Fibroblast of pulmonary artery (primary cell): ENCODE measurements around the gene PPP1R3A.

ENCODE experiments used
- DNase-seq: peaks from one replicate; pipeline ENCODE4 v3.0.0-alpha.2; 2010; ENCODE audit warnings: low read depth
- H3K4me3 ChIP-seq: replicated peaks from 2 replicates; pipeline ENCODE4 v1.5.1; 2011; ENCODE audit warnings: low read depth, mild to moderate bottlenecking, control low read depth, low read length, moderate library complexity
- TF ChIP-seq, protein P1 (sequence below): IDR thresholded peaks from 2 replicates; pipeline ENCODE4 v1.5.1; 2011; ENCODE audit warnings: mild to moderate bottlenecking, control low read depth, low read length, inconsistent platforms; ENCODE audit errors: missing control alignments

The PPP1R3A gene, protein sequence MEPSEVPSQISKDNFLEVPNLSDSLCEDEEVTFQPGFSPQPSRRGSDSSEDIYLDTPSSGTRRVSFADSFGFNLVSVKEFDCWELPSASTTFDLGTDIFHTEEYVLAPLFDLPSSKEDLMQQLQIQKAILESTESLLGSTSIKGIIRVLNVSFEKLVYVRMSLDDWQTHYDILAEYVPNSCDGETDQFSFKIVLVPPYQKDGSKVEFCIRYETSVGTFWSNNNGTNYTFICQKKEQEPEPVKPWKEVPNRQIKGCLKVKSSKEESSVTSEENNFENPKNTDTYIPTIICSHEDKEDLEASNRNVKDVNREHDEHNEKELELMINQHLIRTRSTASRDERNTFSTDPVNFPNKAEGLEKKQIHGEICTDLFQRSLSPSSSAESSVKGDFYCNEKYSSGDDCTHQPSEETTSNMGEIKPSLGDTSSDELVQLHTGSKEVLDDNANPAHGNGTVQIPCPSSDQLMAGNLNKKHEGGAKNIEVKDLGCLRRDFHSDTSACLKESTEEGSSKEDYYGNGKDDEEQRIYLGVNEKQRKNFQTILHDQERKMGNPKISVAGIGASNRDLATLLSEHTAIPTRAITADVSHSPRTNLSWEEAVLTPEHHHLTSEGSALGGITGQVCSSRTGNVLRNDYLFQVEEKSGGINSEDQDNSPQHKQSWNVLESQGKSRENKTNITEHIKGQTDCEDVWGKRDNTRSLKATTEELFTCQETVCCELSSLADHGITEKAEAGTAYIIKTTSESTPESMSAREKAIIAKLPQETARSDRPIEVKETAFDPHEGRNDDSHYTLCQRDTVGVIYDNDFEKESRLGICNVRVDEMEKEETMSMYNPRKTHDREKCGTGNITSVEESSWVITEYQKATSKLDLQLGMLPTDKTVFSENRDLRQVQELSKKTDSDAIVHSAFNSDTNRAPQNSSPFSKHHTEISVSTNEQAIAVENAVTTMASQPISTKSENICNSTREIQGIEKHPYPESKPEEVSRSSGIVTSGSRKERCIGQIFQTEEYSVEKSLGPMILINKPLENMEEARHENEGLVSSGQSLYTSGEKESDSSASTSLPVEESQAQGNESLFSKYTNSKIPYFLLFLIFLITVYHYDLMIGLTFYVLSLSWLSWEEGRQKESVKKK

DNA sequence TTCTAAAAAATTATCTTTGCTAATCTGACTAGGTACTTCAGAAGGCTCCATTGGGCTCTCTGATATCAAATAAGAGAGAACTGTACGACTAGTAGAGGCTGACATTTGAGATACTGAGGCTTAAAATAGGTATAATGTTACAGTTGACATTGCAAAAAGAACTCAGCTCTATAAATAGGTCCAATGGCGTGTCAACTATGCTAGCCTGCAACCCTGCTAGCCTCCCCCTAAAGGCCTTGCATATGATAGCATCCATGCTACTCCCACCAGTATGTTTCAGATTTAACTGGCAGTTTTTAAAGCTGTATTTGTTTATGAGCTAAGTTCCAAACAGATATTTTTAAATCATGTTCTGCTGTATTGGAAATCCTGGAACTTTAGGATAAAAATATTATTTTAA, at the start of gene PPP1R3A:
PPP1R3A (minus strand) TSS at position 64 of the 400 bp plus-strand sequence; CDS start at position 51, 13 bp downstream.
- DNase-seq = no peak
- TF ChIP-seq, protein P1, sequence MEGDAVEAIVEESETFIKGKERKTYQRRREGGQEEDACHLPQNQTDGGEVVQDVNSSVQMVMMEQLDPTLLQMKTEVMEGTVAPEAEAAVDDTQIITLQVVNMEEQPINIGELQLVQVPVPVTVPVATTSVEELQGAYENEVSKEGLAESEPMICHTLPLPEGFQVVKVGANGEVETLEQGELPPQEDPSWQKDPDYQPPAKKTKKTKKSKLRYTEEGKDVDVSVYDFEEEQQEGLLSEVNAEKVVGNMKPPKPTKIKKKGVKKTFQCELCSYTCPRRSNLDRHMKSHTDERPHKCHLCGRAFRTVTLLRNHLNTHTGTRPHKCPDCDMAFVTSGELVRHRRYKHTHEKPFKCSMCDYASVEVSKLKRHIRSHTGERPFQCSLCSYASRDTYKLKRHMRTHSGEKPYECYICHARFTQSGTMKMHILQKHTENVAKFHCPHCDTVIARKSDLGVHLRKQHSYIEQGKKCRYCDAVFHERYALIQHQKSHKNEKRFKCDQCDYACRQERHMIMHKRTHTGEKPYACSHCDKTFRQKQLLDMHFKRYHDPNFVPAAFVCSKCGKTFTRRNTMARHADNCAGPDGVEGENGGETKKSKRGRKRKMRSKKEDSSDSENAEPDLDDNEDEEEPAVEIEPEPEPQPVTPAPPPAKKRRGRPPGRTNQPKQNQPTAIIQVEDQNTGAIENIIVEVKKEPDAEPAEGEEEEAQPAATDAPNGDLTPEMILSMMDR = no peak
- no peak within 1 kb of the TSS for H3K4me3 ChIP-seq

DNA sequence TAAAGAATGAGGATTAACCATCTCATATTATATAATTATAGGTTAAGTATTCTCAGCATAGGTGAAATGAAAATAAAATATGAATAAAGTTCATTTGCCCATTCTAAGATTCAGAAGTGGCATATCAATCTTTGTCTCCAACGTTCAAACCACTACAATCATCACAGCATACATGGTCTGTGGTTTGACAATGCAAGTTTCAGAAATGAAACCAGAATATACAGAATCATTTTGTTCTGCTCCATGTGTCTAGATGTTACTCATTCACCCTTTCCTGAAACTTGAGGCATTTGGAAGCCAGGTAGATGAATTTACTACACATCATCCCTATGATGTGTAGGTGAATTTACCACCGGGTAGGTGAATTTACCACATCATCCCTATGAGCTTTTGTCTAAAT, 44.5 kb upstream of the PPP1R3A start:
- TF ChIP-seq, protein P1 = no peak
- DNase-seq = no peak
- H3K4me3 ChIP-seq = no peak overlapping the region

DNA sequence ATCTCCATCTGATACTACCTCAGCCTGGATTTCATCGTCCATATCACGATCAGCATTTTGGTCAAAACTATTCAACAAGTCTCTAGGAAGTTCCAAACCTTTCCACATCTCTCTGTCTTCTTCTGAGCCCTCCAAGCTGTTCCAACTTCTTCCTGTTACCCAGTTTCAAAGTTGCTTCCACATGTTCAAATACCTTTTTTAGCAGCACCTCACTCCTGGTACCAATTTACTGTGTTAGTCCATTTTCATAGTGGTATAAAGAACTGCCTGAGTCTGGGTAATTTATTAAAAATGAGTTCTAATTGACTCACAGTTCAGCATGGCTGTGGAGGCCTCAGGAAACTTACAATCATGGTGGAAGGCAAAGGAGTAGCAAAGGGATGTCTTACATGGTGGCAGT, 41.1 kb upstream of the PPP1R3A start:
- TF ChIP-seq, protein P1 = no peak
- H3K4me3 ChIP-seq = no peak overlapping the region
- DNase-seq = no peak

DNA sequence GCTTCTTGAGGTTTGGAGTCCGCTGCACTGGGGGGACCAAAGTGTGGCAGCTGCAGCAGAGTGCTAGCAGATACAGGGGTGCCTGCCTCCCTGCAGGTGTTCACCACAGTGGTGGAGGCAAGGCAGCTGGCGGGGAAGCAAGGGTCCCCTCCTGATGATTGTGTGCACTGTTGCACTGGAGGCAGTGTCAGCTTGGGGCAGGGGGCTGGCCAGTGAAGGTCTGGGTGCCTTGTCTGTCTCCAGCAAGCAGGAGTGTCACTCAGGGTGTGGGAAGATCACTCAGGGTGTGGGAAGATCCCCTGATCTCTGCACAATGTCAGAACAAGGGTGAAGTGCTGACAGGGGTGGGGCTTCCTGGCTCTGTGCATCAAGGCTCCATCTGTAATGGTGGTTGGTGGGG, 36.3 kb upstream of the PPP1R3A start:
- TF ChIP-seq, protein P1 = no peak
- no peak overlapping the region for H3K4me3 ChIP-seq

DNA sequence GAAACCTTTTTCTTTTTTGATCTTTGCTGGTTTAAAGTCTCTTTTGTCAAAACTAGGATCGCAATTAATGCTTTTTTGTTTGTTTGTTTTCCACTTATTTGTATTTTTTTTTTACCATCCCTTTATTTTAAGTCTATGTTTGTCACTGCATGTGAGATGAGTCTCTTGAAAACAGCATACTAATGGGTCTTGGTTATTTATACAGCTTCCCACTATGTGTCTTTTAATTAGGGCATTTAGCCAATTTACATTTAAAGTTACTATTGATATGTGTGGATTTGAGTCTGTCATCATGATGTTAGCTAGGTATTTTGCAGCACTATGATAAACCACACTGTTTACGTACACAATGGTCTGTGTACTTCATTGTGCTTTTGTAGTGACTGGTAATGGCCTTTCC, 34.7 kb upstream of the PPP1R3A start:
- TF ChIP-seq, protein P1 = no peak
- DNase-seq = no peak

More for the DNA sequence above, 36.3 kb upstream of the PPP1R3A start:
- DNase-seq = no peak

DNA sequence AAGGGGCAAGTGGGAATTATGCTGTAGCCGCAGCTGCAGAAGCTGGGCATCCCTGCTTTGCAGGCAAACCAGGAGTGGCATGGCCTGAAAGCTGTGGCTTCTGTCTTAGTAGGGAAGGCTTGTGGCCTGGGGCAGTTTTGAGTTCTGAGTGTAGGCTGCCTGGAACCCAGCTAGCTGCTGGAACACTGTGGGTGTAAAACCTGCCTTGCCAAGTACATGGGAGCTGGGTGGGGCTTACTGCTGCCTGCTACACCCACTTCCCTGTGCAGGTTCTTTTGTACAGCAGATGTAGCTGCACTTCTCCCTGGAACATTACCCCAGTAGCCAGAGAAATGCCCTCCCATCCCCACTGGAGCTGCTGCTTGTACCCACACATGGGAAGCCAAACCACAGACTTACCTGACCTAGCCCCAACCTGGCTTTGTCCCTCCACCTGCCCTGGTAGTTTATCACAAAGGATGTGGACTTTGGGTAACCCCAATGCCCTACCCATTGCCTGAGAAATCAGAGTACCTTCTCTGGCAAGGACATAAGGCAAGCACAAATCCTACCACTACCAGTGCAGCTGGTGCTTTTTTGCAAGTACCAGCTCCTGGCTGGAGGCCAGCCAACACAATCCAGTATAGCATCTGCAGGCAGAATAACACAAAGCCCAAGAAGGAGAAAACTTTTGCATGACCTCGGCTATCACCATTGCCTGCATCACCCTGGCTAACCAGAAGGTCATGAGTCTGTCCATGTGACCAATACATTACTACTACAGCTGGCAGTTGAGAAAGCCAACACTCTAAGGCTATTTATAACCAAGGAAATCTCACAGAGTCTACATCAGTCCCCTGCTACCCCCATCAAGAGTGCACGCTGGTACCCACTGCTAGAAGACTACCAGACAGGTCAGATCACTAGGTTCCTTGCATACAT, 26.5 kb upstream of the PPP1R3A start:
- TF ChIP-seq, protein P1 = no peak
- no peak overlapping the region for H3K4me3 ChIP-seq
- no peak for DNase-seq

More for the DNA sequence above, 34.7 kb upstream of the PPP1R3A start:
- no peak overlapping the region for H3K4me3 ChIP-seq
